ENCODE results near the gene DIS3L2.

DNA sequence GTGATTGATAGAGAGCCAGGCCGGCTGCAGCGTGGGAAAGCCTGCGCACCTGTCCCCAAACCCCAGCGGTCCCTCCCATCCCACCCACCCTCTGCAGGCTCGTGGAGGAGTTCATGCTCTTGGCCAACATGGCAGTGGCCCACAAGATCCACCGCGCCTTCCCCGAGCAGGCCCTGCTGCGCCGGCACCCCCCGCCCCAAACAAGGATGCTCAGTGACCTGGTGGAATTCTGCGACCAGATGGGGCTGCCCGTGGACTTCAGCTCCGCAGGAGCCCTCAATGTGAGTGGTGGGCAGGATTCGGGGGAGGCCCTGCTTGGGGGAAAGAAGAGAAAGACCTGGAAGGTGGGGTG, 368.2 kb downstream of the DIS3L2 start:
- TF ChIP-seq, protein P1, sequence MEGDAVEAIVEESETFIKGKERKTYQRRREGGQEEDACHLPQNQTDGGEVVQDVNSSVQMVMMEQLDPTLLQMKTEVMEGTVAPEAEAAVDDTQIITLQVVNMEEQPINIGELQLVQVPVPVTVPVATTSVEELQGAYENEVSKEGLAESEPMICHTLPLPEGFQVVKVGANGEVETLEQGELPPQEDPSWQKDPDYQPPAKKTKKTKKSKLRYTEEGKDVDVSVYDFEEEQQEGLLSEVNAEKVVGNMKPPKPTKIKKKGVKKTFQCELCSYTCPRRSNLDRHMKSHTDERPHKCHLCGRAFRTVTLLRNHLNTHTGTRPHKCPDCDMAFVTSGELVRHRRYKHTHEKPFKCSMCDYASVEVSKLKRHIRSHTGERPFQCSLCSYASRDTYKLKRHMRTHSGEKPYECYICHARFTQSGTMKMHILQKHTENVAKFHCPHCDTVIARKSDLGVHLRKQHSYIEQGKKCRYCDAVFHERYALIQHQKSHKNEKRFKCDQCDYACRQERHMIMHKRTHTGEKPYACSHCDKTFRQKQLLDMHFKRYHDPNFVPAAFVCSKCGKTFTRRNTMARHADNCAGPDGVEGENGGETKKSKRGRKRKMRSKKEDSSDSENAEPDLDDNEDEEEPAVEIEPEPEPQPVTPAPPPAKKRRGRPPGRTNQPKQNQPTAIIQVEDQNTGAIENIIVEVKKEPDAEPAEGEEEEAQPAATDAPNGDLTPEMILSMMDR (IDR thresholded peaks at IDR 0.05), result no peak
- no peak for TF ChIP-seq POLR2A (IDR thresholded peaks at IDR 0.05)
